ENCODE results near the gene RETSAT. TPM values are rescaled to one million over a fixed set of nuclear protein-coding genes. Genes with fewer than 3 reads are reported as not detected.

The RETSAT gene
- total RNA-seq, 4 donors from 2014 or later: 257 to 687 (median 392) TPM

- no peak for TF ChIP-seq CTCF (IDR thresholded peaks at IDR 0.05; ENCODE audit: low read depth)
Measured at GRCh38 chr2:85377083-85377482, 22.8 kb upstream of the RETSAT start.

- TF ChIP-seq CTCF (IDR thresholded peaks at IDR 0.05; ENCODE audit: low read depth): no peak
Measured at GRCh38 chr2:85376291-85377065, 22.1 kb upstream of the RETSAT start.

- TF ChIP-seq CTCF (IDR thresholded peaks at IDR 0.05; ENCODE audit: low read depth): no peak
Measured at GRCh38 chr2:85371045-85371444, 16.7 kb upstream of the RETSAT start.

- TF ChIP-seq CTCF (IDR thresholded peaks at IDR 0.05; ENCODE audit: low read depth): no peak
Measured at GRCh38 chr2:85369500-85369899, 15.2 kb upstream of the RETSAT start.

- no peak for TF ChIP-seq CTCF (IDR thresholded peaks at IDR 0.05; ENCODE audit: low read depth)
Measured at GRCh38 chr2:85368921-85369320, 14.6 kb upstream of the RETSAT start.

GRCh38 chr2:85367180-85367579 is 12.9 kb upstream of the RETSAT start:
- no peak for TF ChIP-seq CTCF (IDR thresholded peaks at IDR 0.05; ENCODE audit: low read depth)

- TF ChIP-seq CTCF (IDR thresholded peaks at IDR 0.05; ENCODE audit: low read depth): no peak
Measured at GRCh38 chr2:85357736-85358135, 3.4 kb upstream of the RETSAT start.

Data from subcutaneous adipose tissue (tissue), 4 donors.